ENCODE measurements around the gene NLRC5. TPM values are rescaled to one million over a fixed set of nuclear protein-coding genes. Genes with fewer than 3 reads are reported as not detected.

Gene NLRC5
- total RNA-seq, 4 donors from 2014 or later, result 21.8 to 52.4 (median 32.0) TPM

DNA sequence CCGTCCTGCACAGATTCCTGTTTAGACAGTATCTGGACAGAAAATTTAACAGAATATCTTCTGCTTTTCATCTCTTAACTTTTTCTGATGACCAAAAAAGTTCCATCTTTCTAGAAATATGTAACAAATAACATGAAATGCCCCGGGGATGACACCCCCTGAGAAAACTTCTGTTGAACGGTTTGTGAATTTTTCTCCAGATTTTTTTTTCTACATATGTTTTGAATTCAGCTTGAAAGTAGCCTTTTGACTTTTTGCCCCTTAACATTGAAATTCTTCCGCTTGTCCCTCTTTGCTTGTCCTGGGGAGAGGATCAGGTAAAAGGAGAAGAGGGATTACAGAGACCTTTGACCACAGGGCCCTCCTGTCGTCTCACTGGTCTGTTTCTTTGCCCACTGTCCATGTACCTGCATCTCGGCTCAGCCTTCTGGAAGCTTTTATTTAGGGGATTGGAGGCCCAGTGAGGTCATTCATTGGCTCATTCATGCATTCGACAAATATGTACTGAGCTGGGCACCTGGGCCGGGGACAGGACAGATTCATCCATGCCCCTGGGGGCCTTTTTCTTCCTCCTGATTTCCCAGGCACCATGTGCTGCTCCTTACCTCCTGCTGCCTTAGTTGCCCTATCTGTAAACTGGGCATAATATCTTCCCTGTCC lies 83.4 kb downstream of the NLRC5 start:
- intact Hi-C loops (cut with DNase I; ENCODE audit: low total_unique reads), result no loop called here
- 66 to 67% methylated on average over 8 of the region's 8 CpGs for WGBS, 2 donors

DNA sequence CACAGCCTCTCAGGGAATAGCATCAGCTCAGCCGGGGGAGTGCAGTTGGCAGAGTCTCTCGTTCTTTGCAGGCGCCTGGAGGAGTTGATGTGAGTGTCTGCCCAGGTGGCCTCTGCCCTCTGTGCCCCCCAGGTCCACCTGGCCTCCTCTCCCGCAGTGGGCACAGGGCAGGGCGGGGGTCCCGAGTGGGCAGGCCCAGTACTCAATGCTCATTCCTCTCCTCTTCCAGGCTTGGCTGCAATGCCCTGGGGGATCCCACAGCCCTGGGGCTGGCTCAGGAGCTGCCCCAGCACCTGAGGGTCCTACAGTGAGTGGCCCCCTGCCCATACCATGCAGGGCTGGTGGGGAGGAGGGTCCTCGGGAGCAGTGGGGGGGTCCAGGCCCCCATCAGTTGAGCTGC lies 88.4 kb downstream of the NLRC5 start:
- TF ChIP-seq POLR2A (IDR thresholded peaks at IDR 0.05), result no peak
- TF ChIP-seq, protein P1, sequence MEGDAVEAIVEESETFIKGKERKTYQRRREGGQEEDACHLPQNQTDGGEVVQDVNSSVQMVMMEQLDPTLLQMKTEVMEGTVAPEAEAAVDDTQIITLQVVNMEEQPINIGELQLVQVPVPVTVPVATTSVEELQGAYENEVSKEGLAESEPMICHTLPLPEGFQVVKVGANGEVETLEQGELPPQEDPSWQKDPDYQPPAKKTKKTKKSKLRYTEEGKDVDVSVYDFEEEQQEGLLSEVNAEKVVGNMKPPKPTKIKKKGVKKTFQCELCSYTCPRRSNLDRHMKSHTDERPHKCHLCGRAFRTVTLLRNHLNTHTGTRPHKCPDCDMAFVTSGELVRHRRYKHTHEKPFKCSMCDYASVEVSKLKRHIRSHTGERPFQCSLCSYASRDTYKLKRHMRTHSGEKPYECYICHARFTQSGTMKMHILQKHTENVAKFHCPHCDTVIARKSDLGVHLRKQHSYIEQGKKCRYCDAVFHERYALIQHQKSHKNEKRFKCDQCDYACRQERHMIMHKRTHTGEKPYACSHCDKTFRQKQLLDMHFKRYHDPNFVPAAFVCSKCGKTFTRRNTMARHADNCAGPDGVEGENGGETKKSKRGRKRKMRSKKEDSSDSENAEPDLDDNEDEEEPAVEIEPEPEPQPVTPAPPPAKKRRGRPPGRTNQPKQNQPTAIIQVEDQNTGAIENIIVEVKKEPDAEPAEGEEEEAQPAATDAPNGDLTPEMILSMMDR (IDR thresholded peaks at IDR 0.05), result no peak
- no peak overlapping the region for H3K4me3 ChIP-seq (ENCODE audit: low read depth, poor library complexity, severe bottlenecking)
- WGBS, 2 donors, result 78 to 91% methylated on average over 7 of the region's 7 CpGs
- no peak for DNase-seq (ENCODE audit: low spot score in 2 of 2)
- intact Hi-C loops (cut with DNase I; ENCODE audit: low total_unique reads), result loop anchor here (5.0 kb wide), 1 partner anchor 1335 kb away; no protein-coding TSS in a partner anchor

More for the DNA sequence above, 83.4 kb downstream of the NLRC5 start:
- TF ChIP-seq, protein P1 (IDR thresholded peaks at IDR 0.05), result no peak
- no peak for TF ChIP-seq POLR2A (IDR thresholded peaks at IDR 0.05)
- H3K4me3 ChIP-seq (ENCODE audit: low read depth, poor library complexity, severe bottlenecking), result no peak overlapping the region
- no peak for DNase-seq (ENCODE audit: low spot score in 2 of 2)

DNA sequence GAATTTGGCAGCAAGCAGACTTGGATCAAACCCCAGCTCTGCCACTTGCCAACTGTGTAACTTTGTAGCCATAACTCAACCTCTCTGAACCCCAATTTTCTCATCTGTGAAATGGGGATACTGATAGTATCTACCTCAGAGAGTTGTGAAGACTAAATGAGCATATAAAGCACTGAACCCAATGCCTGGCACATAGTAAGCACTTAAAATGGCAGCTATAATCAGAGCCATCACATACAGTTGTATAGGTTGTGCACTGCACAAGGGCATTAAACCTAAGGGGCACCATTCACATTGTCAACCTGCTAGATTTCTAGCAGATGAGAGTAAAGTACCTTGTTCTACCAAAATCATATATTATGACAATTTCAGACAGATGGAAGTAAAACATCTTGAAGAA lies 92.4 kb downstream of the NLRC5 start:
- intact Hi-C loops (cut with DNase I; ENCODE audit: low total_unique reads), result loop anchor here (10.0 kb wide), 1 partner anchor 343 kb away; no protein-coding TSS in a partner anchor
- no peak for DNase-seq (ENCODE audit: low spot score in 2 of 2)
- H3K4me3 ChIP-seq (ENCODE audit: low read depth, poor library complexity, severe bottlenecking), result no peak overlapping the region
- no peak for TF ChIP-seq POLR2A (IDR thresholded peaks at IDR 0.05)
- TF ChIP-seq, protein P1 (IDR thresholded peaks at IDR 0.05), result no peak

DNA sequence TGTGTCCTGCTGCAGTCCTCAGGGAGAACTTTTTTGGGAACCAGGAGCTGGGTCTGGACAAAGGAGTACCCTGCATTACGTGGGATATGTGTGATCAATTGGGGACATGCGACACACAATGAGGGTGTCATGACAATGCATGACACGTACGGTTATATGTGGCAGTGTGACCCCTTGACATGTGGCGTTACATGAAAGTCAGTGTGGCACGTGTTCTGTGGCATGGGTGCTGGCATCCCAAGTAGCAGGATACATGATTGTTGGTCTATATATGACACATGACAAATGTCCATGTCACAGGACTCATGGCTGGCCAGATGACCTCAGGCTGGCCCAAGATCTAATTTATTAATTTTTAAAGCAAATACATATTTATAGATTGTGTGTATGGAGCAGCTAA lies 93.3 kb downstream of the NLRC5 start:
- TF ChIP-seq, protein P1 (IDR thresholded peaks at IDR 0.05), result no peak
- TF ChIP-seq POLR2A (IDR thresholded peaks at IDR 0.05), result no peak
- H3K4me3 ChIP-seq (ENCODE audit: low read depth, poor library complexity, severe bottlenecking), result no peak overlapping the region
- 87 to 95% methylated on average over 6 of the region's 6 CpGs for WGBS, 2 donors
- intact Hi-C loops (cut with DNase I; ENCODE audit: low total_unique reads), result loop anchor here (10.0 kb wide), 1 partner anchor 342 kb away; no protein-coding TSS in a partner anchor
- no peak for DNase-seq (ENCODE audit: low spot score in 2 of 2)

DNA sequence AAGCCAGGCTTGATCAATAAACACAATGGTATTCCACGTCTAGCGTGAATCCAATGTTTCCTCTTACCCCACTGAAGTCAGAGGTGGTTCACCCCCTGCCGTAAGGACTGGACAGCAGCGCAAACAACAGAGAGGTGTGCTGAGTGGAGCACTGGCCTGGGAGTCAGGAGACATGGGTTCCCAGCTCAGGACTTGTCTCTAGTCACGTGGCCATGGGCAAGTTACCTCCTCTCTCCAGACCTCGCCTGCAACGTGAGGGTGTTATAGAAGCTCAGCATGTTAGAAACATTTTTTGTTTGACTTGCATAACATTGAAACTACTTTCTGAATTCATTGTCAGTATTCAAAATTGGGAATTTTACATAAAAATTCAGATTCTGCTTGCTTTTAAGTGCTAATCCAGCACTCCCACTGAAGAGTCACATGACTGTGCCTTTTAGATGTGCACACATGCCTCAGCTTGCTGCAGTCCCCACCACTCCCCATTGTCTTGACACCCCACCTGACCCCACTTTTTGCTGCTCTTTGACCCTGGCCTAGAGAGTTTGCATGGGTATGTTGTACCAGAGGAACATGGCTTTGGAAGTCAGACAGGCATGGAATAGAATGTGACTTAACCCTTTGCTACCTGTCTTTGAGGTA lies 94.2 kb downstream of the NLRC5 start:
- 70 to 73% methylated on average over 7 of the region's 7 CpGs for WGBS, 2 donors
- H3K4me3 ChIP-seq (ENCODE audit: low read depth, poor library complexity, severe bottlenecking), result no peak overlapping the region
- no peak for DNase-seq (ENCODE audit: low spot score in 2 of 2)
- TF ChIP-seq, protein P1 (IDR thresholded peaks at IDR 0.05), result no peak
- TF ChIP-seq POLR2A (IDR thresholded peaks at IDR 0.05), result no peak
- intact Hi-C loops (cut with DNase I; ENCODE audit: low total_unique reads), result loop anchor here (10.0 kb wide), 1 partner anchor 341 kb away; no protein-coding TSS in a partner anchor

Measured in lower leg skin (tissue), 4 donors.